Nephron (organoid): Measurements from ENCODE around the gene VIPR2.

Experiments used
- H3K27ac Mint-ChIP-seq, 3 experiments: 2 replicates each; pipeline ENCODE4 v1.8.0; 2020; ENCODE audit warnings: mixed read lengths in 3 of 3, mild to moderate bottlenecking in 2 of 3, moderate library complexity in 1 of 3
- H3K27me3 Mint-ChIP-seq: 2 replicates; pipeline ENCODE4 v1.8.0; 2021; ENCODE audit warnings: low read depth, mild to moderate bottlenecking, moderate library complexity, mixed read lengths
- H3K36me3 Mint-ChIP-seq: 2 replicates; pipeline ENCODE4 v1.8.0; 2020; ENCODE audit warnings: low read depth, mixed read lengths
- H3K4me1 Mint-ChIP-seq: 2 replicates; pipeline ENCODE4 v1.8.0; 2020; ENCODE audit warnings: mixed read lengths
- H3K4me3 Mint-ChIP-seq, 3 experiments: 2 replicates each; pipeline ENCODE4 v1.8.0; 2020; ENCODE audit warnings: mild to moderate bottlenecking in 3 of 3, mixed read lengths in 3 of 3, moderate library complexity in 2 of 3
- H3K9me3 Mint-ChIP-seq: 2 replicates; pipeline ENCODE4 v1.8.0; 2020; ENCODE audit warnings: mixed read lengths
- TF ChIP-seq, protein P1 (sequence below), 3 experiments: fragments of 200-600 bp; sonication (generic); IDR thresholded peaks; one replicate each; pipeline ENCODE4 v1.5.0; 2021; ENCODE audit warnings: antibody characterized with exemption in 3 of 3; ENCODE audit not compliant: unreplicated experiment in 3 of 3

Gene VIPR2

GRCh38 chr7:159048656-159049055 is 96.0 kb downstream of the VIPR2 start:
- TF ChIP-seq, protein P1, sequence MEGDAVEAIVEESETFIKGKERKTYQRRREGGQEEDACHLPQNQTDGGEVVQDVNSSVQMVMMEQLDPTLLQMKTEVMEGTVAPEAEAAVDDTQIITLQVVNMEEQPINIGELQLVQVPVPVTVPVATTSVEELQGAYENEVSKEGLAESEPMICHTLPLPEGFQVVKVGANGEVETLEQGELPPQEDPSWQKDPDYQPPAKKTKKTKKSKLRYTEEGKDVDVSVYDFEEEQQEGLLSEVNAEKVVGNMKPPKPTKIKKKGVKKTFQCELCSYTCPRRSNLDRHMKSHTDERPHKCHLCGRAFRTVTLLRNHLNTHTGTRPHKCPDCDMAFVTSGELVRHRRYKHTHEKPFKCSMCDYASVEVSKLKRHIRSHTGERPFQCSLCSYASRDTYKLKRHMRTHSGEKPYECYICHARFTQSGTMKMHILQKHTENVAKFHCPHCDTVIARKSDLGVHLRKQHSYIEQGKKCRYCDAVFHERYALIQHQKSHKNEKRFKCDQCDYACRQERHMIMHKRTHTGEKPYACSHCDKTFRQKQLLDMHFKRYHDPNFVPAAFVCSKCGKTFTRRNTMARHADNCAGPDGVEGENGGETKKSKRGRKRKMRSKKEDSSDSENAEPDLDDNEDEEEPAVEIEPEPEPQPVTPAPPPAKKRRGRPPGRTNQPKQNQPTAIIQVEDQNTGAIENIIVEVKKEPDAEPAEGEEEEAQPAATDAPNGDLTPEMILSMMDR (IDR thresholded peaks at IDR 0.05; ENCODE audit: unreplicated experiment in 3 of 3): no peak

DNA sequence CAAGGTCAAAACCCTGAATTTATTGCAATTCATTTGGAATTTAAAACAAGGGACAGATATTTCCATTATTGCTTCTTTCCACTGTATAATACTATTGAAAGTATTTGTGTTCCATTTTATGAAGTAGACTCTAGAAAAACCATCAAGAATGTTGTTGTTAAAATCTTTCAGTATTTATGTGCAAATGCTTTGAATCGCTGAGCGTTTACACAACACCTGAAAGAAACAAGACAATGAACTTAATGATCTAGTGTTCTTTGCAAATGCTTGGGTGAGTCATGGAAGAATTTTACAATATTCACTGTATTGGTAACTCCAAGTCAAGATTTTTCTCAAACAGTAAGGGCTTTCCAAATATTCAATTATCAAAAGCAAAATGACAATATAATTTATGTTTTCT is 97.1 kb downstream of the VIPR2 start:
- TF ChIP-seq, protein P1 (IDR thresholded peaks at IDR 0.05; ENCODE audit: unreplicated experiment in 3 of 3): no peak
- Mint-ChIP-seq H3K27ac (no peak overlapping the region), H3K4me3 (no peak overlapping the region)

More at GRCh38 chr7:159048656-159049055, 96.0 kb downstream of the VIPR2 start:
- no peak overlapping the region for H3K27ac Mint-ChIP-seq
- no peaks in the 10 kb centered on the region for H3K27me3 Mint-ChIP-seq
- H3K4me3 Mint-ChIP-seq: no peak overlapping the region
- H3K9me3 Mint-ChIP-seq: peaks cover 14% of the 10 kb centered on the region
- no peaks in the 10 kb centered on the region for H3K4me1 Mint-ChIP-seq
- H3K36me3 Mint-ChIP-seq: no peaks in the 10 kb centered on the region

DNA sequence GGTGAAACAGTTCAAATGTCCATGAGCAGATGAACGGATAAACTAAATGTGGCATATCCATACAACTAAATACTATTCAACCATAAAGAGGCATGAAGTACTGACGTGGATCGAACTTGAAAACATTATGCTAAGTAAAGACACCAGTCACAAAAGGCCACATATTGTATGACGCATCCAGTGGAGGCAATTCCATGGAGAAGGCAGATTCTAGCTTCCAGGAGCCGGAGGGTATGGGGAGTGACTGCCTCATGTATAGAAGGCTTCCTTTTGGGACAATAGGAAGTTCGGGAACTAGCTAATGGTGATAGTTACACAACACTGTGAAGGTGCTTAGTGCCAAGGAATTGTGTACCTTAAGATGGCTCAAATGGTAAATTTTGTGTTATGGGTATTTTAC is 98.4 kb downstream of the VIPR2 start:
- peaks cover 26% of the 10 kb centered on the region for H3K9me3 Mint-ChIP-seq
- no peak overlapping the region for H3K27ac Mint-ChIP-seq
- H3K36me3 Mint-ChIP-seq: no peaks in the 10 kb centered on the region
- H3K4me3 Mint-ChIP-seq: no peak overlapping the region
- peaks cover 3% of the 10 kb centered on the region for H3K27me3 Mint-ChIP-seq
- H3K4me1 Mint-ChIP-seq: no peaks in the 10 kb centered on the region
- TF ChIP-seq, protein P1 (IDR thresholded peaks at IDR 0.05; ENCODE audit: unreplicated experiment in 3 of 3): no peak

More for the DNA sequence above, 97.1 kb downstream of the VIPR2 start:
- Mint-ChIP-seq H3K36me3 (no peaks in the 10 kb centered on the region), H3K9me3 (peaks cover 19% of the 10 kb centered on the region), H3K4me1 (no peaks in the 10 kb centered on the region), H3K27me3 (peaks cover 3% of the 10 kb centered on the region)

DNA sequence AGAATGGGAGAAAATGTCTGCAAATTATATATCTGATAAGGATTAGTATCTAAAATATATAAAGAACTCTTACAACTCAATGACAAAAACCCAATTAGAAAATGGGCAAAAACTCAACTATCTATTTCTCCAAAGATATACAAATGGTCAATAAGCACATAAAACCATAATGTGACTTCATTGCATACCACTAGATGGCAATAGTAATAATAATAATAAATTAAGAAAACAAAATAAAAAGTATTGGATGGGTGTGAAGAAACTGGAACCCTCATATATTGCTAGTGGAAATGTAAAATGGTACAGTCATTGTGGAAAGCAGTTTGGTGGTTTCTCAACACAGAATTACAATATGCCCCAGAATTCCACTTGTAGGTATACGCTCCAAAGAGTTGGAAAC is 98.8 kb downstream of the VIPR2 start:
- Mint-ChIP-seq H3K4me1 (no peaks in the 10 kb centered on the region), H3K4me3 (no peak overlapping the region), H3K36me3 (no peaks in the 10 kb centered on the region), H3K27ac (no peak overlapping the region), H3K27me3 (peaks cover 3% of the 10 kb centered on the region), H3K9me3 (peaks cover 23% of the 10 kb centered on the region)
- TF ChIP-seq, protein P1 (IDR thresholded peaks at IDR 0.05; ENCODE audit: unreplicated experiment in 3 of 3): no peak

DNA sequence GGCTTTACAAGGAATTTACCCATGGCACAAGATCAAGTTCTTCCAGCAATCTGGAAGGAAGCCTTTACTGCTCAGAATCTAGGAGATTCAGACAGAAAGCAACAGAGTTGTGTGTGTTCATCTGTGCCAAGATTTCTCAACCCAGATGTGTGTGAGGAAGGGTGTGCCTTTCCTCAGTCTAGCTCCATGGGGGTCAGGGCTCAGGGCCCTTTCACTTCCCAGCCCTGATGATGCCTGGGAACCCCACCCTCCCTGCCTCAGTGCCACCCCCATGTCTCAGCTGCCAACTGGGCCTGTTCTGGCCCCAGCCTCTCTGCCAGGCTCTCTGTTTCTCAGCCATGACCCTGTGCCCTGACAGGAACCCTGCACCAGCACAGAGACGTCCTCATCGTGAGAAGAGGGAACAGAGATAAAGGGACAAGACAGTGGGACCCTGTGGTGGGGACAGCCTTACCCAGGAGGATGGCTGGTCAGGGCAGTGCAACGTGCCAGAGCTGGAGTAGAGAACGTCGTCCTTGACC is 102.0 kb downstream of the VIPR2 start:
- Mint-ChIP-seq H3K36me3 (no peaks in the 10 kb centered on the region), H3K27me3 (peaks cover 6% of the 10 kb centered on the region), H3K4me1 (peaks cover 9% of the 10 kb centered on the region), H3K4me3 (no peak overlapping the region), H3K9me3 (peaks cover 19% of the 10 kb centered on the region), H3K27ac (no peak overlapping the region)
- TF ChIP-seq, protein P1 (IDR thresholded peaks at IDR 0.05; ENCODE audit: unreplicated experiment in 3 of 3): no peak

GRCh38 chr7:159042103-159042502 is 102.6 kb downstream of the VIPR2 start:
- Mint-ChIP-seq H3K27me3 (peaks cover 6% of the 10 kb centered on the region), H3K4me3 (no peak overlapping the region), H3K4me1 (peaks cover 9% of the 10 kb centered on the region), H3K9me3 (peaks cover 19% of the 10 kb centered on the region), H3K36me3 (no peaks in the 10 kb centered on the region), H3K27ac (no peak overlapping the region)
- TF ChIP-seq, protein P1 (IDR thresholded peaks at IDR 0.05; ENCODE audit: unreplicated experiment in 3 of 3): no peak
